ENCODE results near the gene DNAJC1.

DNA sequence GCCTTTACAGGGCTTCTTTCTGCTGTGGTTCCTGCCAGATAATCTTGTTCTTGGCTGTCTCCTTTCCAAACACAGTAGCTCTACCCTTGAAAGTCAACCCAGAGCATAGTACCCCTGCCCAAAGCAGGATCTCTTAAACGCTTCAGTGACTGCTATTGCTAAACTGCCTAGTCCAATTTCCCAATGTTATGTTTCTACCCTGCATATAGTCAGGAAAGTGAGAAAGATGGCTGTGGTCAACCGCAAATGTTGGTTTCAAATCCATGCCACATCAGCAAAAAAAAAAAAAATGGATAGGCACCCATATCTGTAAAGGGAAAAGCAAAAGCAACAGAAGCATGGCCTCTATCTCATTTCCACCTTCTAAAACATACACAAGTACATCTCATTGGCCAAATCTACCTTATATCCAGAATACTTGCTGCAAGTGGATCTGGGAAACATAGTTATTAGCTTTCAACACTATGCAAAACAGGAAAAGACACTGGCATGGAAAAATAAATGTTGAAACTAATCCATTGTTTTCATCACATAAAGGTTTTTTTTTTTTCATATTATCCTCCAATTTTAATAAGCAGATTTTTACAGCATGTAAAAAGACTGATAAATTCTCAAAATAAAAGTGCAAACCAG, 59.8 kb downstream of the DNAJC1 start:
- TF ChIP-seq RAD21 (IDR thresholded peaks at IDR 0.05) (no peak), YY1 (IDR thresholded peaks at IDR 0.05) (no peak), GABPA (IDR thresholded peaks at IDR 0.05 in 1 of 2, conservative IDR thresholded peaks at IDR 0.05 in 1 of 2) (no peak), NR2F2 (IDR thresholded peaks at IDR 0.05) (no peak), EGR1 (IDR thresholded peaks at IDR 0.05; ENCODE audit: low read depth in 2 of 2) (no peak), HNF4A (conservative IDR thresholded peaks at IDR 0.05) (no peak), RXRA (IDR thresholded peaks at IDR 0.05) (no peak), TAF1 (conservative IDR thresholded peaks at IDR 0.05) (no peak)
- TF ChIP-seq, protein P1, sequence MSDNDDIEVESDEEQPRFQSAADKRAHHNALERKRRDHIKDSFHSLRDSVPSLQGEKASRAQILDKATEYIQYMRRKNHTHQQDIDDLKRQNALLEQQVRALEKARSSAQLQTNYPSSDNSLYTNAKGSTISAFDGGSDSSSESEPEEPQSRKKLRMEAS (IDR thresholded peaks at IDR 0.05): no peak
- TF ChIP-seq, protein P2, sequence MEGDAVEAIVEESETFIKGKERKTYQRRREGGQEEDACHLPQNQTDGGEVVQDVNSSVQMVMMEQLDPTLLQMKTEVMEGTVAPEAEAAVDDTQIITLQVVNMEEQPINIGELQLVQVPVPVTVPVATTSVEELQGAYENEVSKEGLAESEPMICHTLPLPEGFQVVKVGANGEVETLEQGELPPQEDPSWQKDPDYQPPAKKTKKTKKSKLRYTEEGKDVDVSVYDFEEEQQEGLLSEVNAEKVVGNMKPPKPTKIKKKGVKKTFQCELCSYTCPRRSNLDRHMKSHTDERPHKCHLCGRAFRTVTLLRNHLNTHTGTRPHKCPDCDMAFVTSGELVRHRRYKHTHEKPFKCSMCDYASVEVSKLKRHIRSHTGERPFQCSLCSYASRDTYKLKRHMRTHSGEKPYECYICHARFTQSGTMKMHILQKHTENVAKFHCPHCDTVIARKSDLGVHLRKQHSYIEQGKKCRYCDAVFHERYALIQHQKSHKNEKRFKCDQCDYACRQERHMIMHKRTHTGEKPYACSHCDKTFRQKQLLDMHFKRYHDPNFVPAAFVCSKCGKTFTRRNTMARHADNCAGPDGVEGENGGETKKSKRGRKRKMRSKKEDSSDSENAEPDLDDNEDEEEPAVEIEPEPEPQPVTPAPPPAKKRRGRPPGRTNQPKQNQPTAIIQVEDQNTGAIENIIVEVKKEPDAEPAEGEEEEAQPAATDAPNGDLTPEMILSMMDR (IDR thresholded peaks at IDR 0.05; ENCODE audit: low read depth, low read length, missing input control): no peak
- TF ChIP-seq, protein P3, sequence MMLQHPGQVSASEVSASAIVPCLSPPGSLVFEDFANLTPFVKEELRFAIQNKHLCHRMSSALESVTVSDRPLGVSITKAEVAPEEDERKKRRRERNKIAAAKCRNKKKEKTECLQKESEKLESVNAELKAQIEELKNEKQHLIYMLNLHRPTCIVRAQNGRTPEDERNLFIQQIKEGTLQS (IDR thresholded peaks at IDR 0.05): no peak
- TF ChIP-seq, protein P4, sequence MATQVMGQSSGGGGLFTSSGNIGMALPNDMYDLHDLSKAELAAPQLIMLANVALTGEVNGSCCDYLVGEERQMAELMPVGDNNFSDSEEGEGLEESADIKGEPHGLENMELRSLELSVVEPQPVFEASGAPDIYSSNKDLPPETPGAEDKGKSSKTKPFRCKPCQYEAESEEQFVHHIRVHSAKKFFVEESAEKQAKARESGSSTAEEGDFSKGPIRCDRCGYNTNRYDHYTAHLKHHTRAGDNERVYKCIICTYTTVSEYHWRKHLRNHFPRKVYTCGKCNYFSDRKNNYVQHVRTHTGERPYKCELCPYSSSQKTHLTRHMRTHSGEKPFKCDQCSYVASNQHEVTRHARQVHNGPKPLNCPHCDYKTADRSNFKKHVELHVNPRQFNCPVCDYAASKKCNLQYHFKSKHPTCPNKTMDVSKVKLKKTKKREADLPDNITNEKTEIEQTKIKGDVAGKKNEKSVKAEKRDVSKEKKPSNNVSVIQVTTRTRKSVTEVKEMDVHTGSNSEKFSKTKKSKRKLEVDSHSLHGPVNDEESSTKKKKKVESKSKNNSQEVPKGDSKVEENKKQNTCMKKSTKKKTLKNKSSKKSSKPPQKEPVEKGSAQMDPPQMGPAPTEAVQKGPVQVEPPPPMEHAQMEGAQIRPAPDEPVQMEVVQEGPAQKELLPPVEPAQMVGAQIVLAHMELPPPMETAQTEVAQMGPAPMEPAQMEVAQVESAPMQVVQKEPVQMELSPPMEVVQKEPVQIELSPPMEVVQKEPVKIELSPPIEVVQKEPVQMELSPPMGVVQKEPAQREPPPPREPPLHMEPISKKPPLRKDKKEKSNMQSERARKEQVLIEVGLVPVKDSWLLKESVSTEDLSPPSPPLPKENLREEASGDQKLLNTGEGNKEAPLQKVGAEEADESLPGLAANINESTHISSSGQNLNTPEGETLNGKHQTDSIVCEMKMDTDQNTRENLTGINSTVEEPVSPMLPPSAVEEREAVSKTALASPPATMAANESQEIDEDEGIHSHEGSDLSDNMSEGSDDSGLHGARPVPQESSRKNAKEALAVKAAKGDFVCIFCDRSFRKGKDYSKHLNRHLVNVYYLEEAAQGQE (IDR thresholded peaks at IDR 0.05): no peak

All from liver (tissue), 3 donors.